C4-2B (cell line): ENCODE results near the gene DOCK11.

Source experiments
- CTCF ChIP-seq: fragments of 450-650 bp; conservative IDR thresholded peaks from 2 replicates; pipeline ENCODE4 v1.5.1; 2017; ENCODE audit warnings: mild to moderate bottlenecking
- ZFX ChIP-seq: fragments of 450-650 bp; IDR thresholded peaks from 2 replicates; pipeline ENCODE4 v1.6.1; 2017

DNA sequence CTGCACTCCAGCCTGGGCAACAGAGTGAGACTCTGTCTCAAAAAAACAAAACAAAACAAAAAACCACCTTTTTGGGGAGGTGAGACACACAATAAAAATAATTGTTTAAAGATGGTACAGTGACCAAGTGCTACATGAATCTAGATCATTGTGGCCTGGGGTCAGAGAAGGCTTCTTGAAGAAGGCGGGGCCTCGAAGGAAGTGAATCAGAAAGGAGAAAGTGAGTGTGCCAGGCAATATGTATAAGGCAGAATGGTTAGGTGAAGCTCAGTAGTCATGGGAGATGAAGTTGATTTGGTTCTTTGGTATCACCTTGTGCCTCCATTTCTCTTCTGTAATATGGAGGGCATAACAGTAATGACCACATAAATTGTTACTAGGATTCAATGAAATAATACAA lies 58.9 kb downstream of the DOCK11 start:
- TF ChIP-seq CTCF (no peak), ZFX (no peak)
